IMR-90 (cell line): ENCODE measurements around the gene ITIH5. TPM values are rescaled to one million over a fixed set of nuclear protein-coding genes. Genes with fewer than 3 reads are reported as not detected.

ENCODE experiments used
- ATAC-seq: fragments of 200-7000 bp; cut with Tn5 transposase; 2 replicates; pipeline ENCODE4 v1.9.1; 2020; ENCODE audit warnings: low read depth, mild to moderate bottlenecking, moderate library complexity
- BruUV-seq: library from RNA; stranded (reverse); fragments of 400-500 nt; replicated peaks from 2 replicates; lab custom pipeline; 2021; lab: Mats Ljungman, UMichigan
- CTCF ChIA-PET: fragments of 300-600 bp; formaldehyde crosslinking; extraction: SDS; loops from one replicate; lab custom pipeline; 2021; ENCODE audit warnings: antibody characterized with exemption; lab: Yijun Ruan, JAX
- POLR2A ChIA-PET: fragments of 300-600 bp; sonication (Branson Sonifier 250); formaldehyde crosslinking; loops from one replicate; lab custom pipeline; 2022; ENCODE audit warnings: antibody characterized with exemption; ENCODE audit not compliant: unreplicated experiment; lab: Charles Lee
- DNase-seq: peaks from one replicate; pipeline ENCODE4 v3.0.0; 2013
- H2AFZ ChIP-seq: replicated peaks from 2 replicates; pipeline ENCODE3; 2013; ENCODE audit warnings: low read length, mild to moderate bottlenecking; ENCODE audit not compliant: poor library complexity
- H2AK5ac ChIP-seq: 2 replicates; pipeline ENCODE4 v1.6.1; 2013; ENCODE audit warnings: low read depth, low read length, inconsistent platforms
- H2AK9ac ChIP-seq: replicated peaks from 2 replicates; pipeline ENCODE3; 2013; ENCODE audit warnings: mild to moderate bottlenecking, low read depth, low read length, moderate library complexity; ENCODE audit not compliant: poor library complexity
- H2BK120ac ChIP-seq: 2 replicates; pipeline ENCODE4 v1.6.1; 2013; ENCODE audit warnings: low read depth, low read length, inconsistent platforms
- H2BK15ac ChIP-seq: 3 replicates; pipeline ENCODE4 v1.6.1; 2013; ENCODE audit warnings: low read depth, low read length, inconsistent platforms
- H2BK20ac ChIP-seq: 2 replicates; pipeline ENCODE4 v1.6.1; 2013; ENCODE audit warnings: low read depth, mild to moderate bottlenecking, inconsistent platforms, low read length, moderate library complexity
- H2BK5ac ChIP-seq: 2 replicates; pipeline ENCODE4 v1.6.1; 2013; ENCODE audit warnings: mild to moderate bottlenecking, low read depth, low read length, inconsistent platforms; ENCODE audit not compliant: poor library complexity, severe bottlenecking
- H3K14ac ChIP-seq: replicated peaks from 2 replicates; pipeline ENCODE4 v1.6.1; 2013; ENCODE audit warnings: low read depth, low read length, inconsistent platforms
- H3K18ac ChIP-seq: 2 replicates; pipeline ENCODE4 v1.6.1; 2013; ENCODE audit warnings: low read depth, low read length, control low read depth
- H3K23ac ChIP-seq: 2 replicates; pipeline ENCODE4 v1.6.1; 2013; ENCODE audit warnings: low read depth, low read length, inconsistent platforms
- H3K27ac ChIP-seq: 2 replicates; pipeline ENCODE4 v1.5.1; 2013; ENCODE audit warnings: mild to moderate bottlenecking, control low read depth, low read length; ENCODE audit not compliant: insufficient read depth
- H3K27me3 ChIP-seq: 2 replicates; pipeline ENCODE4 v1.6.1; 2013; ENCODE audit warnings: low read length; ENCODE audit not compliant: control insufficient read depth, insufficient read depth
- H3K36me3 ChIP-seq: 2 replicates; pipeline ENCODE4 v1.6.1; 2013; ENCODE audit warnings: low read length, mixed read lengths; ENCODE audit not compliant: control insufficient read depth, insufficient read depth
- H3K4ac ChIP-seq: 2 replicates; pipeline ENCODE4 v1.6.1; 2013; ENCODE audit warnings: low read depth, low read length, inconsistent platforms
- H3K4me1 ChIP-seq: 2 replicates; pipeline ENCODE4 v1.6.1; 2013; ENCODE audit warnings: low read length, mixed read lengths; ENCODE audit not compliant: control insufficient read depth, insufficient read depth
- H3K4me2 ChIP-seq: 2 replicates; pipeline ENCODE4 v1.6.1; 2013; ENCODE audit warnings: low read depth, mild to moderate bottlenecking, control low read depth, low read length, moderate library complexity
- H3K4me3 ChIP-seq: 2 replicates; pipeline ENCODE4 v1.5.1; 2013; ENCODE audit warnings: low read depth, mild to moderate bottlenecking, control low read depth, low read length, moderate library complexity; ENCODE audit not compliant: insufficient read depth
- H3K56ac ChIP-seq: 2 replicates; pipeline ENCODE4 v1.6.1; 2013; ENCODE audit warnings: low read length, inconsistent platforms; ENCODE audit not compliant: insufficient read depth; ENCODE audit errors: extremely low read depth
- H3K79me1 ChIP-seq, 2 experiments: 2 replicates each; pipeline ENCODE4 v1.6.1; 2013; ENCODE audit warnings: low read length in 2 of 2, inconsistent platforms in 1 of 2, low read depth in 1 of 2
- H3K9ac ChIP-seq: 2 replicates; pipeline ENCODE4 v1.6.1; 2013; ENCODE audit warnings: low read depth, low read length, control low read depth
- H3K9me1 ChIP-seq: 2 replicates; pipeline ENCODE4 v1.6.1; 2013; ENCODE audit warnings: low read length, inconsistent platforms; ENCODE audit not compliant: insufficient read depth
- H3K9me3 ChIP-seq: 2 replicates; pipeline ENCODE4 v1.6.1; 2013; ENCODE audit warnings: low read length; ENCODE audit not compliant: control insufficient read depth, insufficient read depth
- H4K20me1 ChIP-seq: 2 replicates; pipeline ENCODE4 v1.6.1; 2013; ENCODE audit warnings: low read length, inconsistent platforms; ENCODE audit not compliant: insufficient read depth
- H4K5ac ChIP-seq: 2 replicates; pipeline ENCODE4 v1.6.1; 2013; ENCODE audit warnings: mild to moderate bottlenecking, low read depth, low read length, control low read depth
- H4K8ac ChIP-seq, 2 experiments: 2 replicates each; pipeline ENCODE4 v1.6.1; 2013; ENCODE audit warnings: low read depth in 2 of 2, low read length in 2 of 2, control low read depth in 1 of 2, inconsistent platforms in 1 of 2
- H4K91ac ChIP-seq: 2 replicates; pipeline ENCODE4 v1.6.1; 2013; ENCODE audit warnings: low read depth, low read length, inconsistent platforms; ENCODE audit not compliant: insufficient read depth
- BHLHE40 ChIP-seq: fragments of 150-350 bp; IDR thresholded peaks from 2 replicates; pipeline ENCODE4 v1.6.1; 2016; ENCODE audit warnings: mild to moderate bottlenecking, low read depth, low read length
- CEBPB ChIP-seq: IDR thresholded peaks from 2 replicates; pipeline ENCODE4 v1.6.1; 2012; ENCODE audit warnings: low read depth, low read length, improper control_type of control experiment
- CHD1 ChIP-seq: IDR thresholded peaks from 2 replicates; pipeline ENCODE4 v1.6.1; 2012; ENCODE audit warnings: low read depth, low read length, improper control_type of control experiment
- MXI1 ChIP-seq: IDR thresholded peaks from 2 replicates; pipeline ENCODE4 v1.6.1; 2012; ENCODE audit warnings: low read depth, mild to moderate bottlenecking, low read length, moderate library complexity, borderline replicate concordance
- POLR2A ChIP-seq: IDR thresholded peaks from 2 replicates; pipeline ENCODE4 v1.6.1; 2012; ENCODE audit warnings: mild to moderate bottlenecking, low read depth, low read length
- RAD21 ChIP-seq: IDR thresholded peaks from 2 replicates; pipeline ENCODE4 v1.6.1; 2012; ENCODE audit warnings: low read length, improper control_type of control experiment
- RCOR1 ChIP-seq: IDR thresholded peaks from 2 replicates; pipeline ENCODE4 v1.6.1; 2012; ENCODE audit warnings: mild to moderate bottlenecking, low read length, improper control_type of control experiment; ENCODE audit not compliant: insufficient replicate concordance
- WGBS, 2 experiments: methylation state at CpG; one replicate each; pipeline versions ENCODE4 v1.1.5 to v1.1.7; 2013; ENCODE audit warnings: missing lambda C conversion rate in 2 of 2; ENCODE audit not compliant: insufficient read length in 1 of 2; ENCODE audit errors: extremely low coverage in 2 of 2; 5-methylcytosine and 5-hydroxymethylcytosine counted together
- dilution Hi-C: fragments of 300-500 bp; cut with HindIII; formaldehyde crosslinking; loops from one replicate; pipeline ENCODE4 v1.14.3; 2018; ENCODE audit warnings: low sequenced_read_pairs; ENCODE audit not compliant: unreplicated experiment
- in situ Hi-C: fragments of 300-500 bp; cut with MboI; formaldehyde crosslinking; loops from 3 replicates; pipeline ENCODE4 v1.14.3; 2019; ENCODE audit warnings: low sequenced_read_pairs, inconsistent platforms, mixed read lengths
- intact Hi-C: fragments of 100-400 bp; cut with micrococcal nuclease; formaldehyde crosslinking; loops from 2 replicates; pipeline ENCODE4 v1.10.0; 2022
- polyA plus RNA-seq, 3 experiments: library from polyadenylated mRNA; depleted of rRNA; stranded (reverse); fragments of >200 nt; gene quantifications; 2 replicates each; pipeline ENCODE4 v1.2.3, GENCODE V29; 2012; ENCODE audit warnings: low replicate concordance in 1 of 3
- total RNA-seq: library from RNA; depleted of rRNA; stranded (reverse); fragments of >200 nt; gene quantifications from 2 replicates; pipeline ENCODE4 v1.2.3, GENCODE V29; 2012

ITIH5 gene
- total and polyA plus RNA-seq, 2 of the 4 experiments (the other 2 are of a cell fraction) = under 0.01 to 0.07 TPM

DNA sequence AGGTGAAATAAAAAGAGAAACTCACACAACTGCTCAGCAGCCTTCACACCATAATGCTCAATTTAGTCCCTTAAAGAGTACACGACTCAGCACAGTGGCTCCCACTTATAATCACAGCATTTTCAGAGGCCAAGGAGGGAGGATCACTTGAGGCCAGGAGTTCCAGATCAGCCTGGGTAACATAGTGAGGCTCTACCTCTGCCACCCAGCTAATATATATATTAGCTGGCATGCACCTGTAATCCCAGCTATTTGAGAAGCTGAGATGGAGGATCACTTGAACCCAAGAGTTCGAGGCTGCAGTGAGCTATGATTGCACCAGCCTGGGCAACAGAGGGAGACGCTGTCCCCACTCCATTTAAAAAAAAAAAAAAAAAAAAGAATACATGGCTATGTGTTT, 38.6 kb upstream of the ITIH5 start:
- CTCF ChIA-PET = no interaction called here
- Histone ChIP-seq H3K9ac (no peak overlapping the region), H4K8ac (no peak overlapping the region), H2AK9ac (no peak overlapping the region), H3K14ac (no peak overlapping the region), H3K27me3 (no peaks in the 10 kb centered on the region; the same call in 1 of the 2 replicates), H3K4me2 (no peak overlapping the region), H3K4ac (no peak overlapping the region), H2BK15ac (no peak overlapping the region), H3K79me1 (no peaks in the 10 kb centered on the region), H3K4me3 (no peak overlapping the region), H2BK5ac (no peak overlapping the region), H3K4me1 (no peaks in the 10 kb centered on the region), H4K20me1 (no peaks in the 10 kb centered on the region), H2BK20ac (no peak overlapping the region), H3K27ac (no peak overlapping the region), H3K9me1 (no peaks in the 10 kb centered on the region), H3K36me3 (no peaks in the 10 kb centered on the region), H2AK5ac (no peak overlapping the region), H2AFZ (no peak overlapping the region), H3K56ac (no peak overlapping the region), H3K23ac (no peak overlapping the region), H4K91ac (no peak overlapping the region), H3K9me3 (no peaks in the 10 kb centered on the region), H4K5ac (no peak overlapping the region), H2BK120ac (no peak overlapping the region), H3K18ac (no peak overlapping the region)
- WGBS, 2 experiments = no CpG with 5 or more reads among the region's 3 CpGs
- dilution Hi-C loops = no loop called here
- no TSS peak for BruUV-seq
- intact Hi-C loops = no loop called here
- no peak for ATAC-seq
- no peak for DNase-seq
- in situ Hi-C loops = no loop called here
- POLR2A ChIA-PET = no interaction called here
- TF ChIP-seq CEBPB (no peak), MXI1 (no peak), BHLHE40 (no peak), CHD1 (no peak), POLR2A (no peak), RAD21 (no peak), RCOR1 (no peak)
